ENCODE measurements around the gene ZFY.

Gene ZFY

DNA sequence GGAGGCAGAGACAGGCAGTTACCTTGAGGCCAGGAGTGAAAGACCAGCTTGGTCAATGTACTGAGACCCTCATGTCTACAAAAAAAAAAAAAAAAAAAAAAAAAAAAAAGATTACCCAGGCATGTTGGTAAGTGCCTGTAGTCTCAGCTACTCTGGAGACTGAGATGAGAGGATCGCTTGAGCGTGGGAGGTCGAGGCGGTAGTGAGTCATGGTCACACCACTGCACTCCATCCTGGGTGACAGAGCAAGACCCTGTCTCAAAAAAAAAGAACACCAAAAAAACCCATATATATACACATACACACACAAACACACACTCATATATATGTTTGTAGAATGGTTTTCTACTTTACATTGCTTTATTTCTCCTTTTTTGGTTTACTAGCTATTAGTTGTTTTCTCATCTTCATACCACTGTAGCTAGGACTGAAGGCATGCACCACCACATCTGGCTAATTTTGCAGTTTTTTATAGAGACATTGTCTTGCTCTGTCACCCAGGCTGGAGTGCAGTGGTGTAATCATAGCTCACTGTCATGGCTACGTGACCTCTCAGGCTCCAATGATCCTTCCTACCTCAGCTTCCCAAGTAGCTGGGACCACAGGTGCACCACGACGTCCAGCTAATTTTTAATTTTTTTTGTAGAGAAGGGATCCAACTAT lies 14.5 kb downstream of the ZFY start:
- POLR2A ChIA-PET = no interaction called here

DNA sequence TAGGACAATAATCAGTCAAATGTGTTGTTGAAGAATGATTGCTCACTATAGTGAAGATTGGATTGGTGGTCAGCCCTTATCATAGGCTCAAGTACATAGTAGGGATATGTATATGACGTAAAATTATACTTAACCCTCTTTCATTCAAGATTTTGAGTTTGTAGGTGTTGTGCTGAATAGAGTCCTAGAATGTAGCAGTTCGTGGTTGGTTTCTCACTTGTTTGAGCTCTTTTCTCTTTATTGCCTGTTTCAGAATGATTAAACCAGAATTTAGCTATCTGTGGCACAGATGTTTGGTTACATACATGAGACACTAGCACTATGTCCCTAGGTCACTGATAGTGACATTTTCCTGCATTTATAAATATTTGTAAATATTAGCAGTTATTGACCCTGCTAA lies 15.5 kb downstream of the ZFY start:
- DNase-seq (ENCODE audit: low read depth, low spot score) = no peak
- H3K4me3 ChIP-seq (ENCODE audit: low read depth, low read length) = no peak overlapping the region
- CTCF ChIA-PET = interaction anchor here (0.9 kb wide), 1 partner anchor 14 kb away, joined by 4 read pairs; no protein-coding TSS in a partner anchor
- POLR2A ChIA-PET = no interaction called here
- TF ChIP-seq, protein P1, sequence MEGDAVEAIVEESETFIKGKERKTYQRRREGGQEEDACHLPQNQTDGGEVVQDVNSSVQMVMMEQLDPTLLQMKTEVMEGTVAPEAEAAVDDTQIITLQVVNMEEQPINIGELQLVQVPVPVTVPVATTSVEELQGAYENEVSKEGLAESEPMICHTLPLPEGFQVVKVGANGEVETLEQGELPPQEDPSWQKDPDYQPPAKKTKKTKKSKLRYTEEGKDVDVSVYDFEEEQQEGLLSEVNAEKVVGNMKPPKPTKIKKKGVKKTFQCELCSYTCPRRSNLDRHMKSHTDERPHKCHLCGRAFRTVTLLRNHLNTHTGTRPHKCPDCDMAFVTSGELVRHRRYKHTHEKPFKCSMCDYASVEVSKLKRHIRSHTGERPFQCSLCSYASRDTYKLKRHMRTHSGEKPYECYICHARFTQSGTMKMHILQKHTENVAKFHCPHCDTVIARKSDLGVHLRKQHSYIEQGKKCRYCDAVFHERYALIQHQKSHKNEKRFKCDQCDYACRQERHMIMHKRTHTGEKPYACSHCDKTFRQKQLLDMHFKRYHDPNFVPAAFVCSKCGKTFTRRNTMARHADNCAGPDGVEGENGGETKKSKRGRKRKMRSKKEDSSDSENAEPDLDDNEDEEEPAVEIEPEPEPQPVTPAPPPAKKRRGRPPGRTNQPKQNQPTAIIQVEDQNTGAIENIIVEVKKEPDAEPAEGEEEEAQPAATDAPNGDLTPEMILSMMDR (IDR thresholded peaks at IDR 0.05; ENCODE audit: insufficient read depth, low read length, missing control alignments) = no peak

More for the DNA sequence above, 14.5 kb downstream of the ZFY start:
- no peak overlapping the region for H3K4me3 ChIP-seq (ENCODE audit: low read depth, low read length)
- DNase-seq (ENCODE audit: low read depth, low spot score) = no peak
- CTCF ChIA-PET = interaction anchor here (0.9 kb wide), 1 partner anchor 13 kb away, joined by 4 read pairs; no protein-coding TSS in a partner anchor
- TF ChIP-seq, protein P1 (IDR thresholded peaks at IDR 0.05; ENCODE audit: insufficient read depth, low read length, missing control alignments) = no peak

DNA sequence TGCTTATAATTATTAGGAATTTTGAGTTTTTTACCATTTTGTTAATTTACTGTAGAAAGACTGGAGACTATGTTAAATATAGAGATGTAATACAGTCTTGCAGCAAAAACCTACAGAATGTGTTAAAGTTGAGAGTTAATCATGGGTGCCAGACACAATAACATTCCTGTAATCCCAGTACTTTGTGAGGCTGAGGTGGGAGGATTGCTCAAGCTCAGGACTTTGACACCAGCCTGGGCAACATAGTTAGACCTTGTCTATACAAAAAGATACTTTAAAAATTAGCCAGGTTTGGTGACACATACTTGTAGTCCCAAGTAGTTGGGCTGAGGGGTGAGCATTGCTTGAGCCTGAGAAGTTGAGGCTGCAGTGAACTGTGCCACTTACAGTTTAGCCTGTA lies 17.7 kb downstream of the ZFY start:
- TF ChIP-seq, protein P1 (IDR thresholded peaks at IDR 0.05; ENCODE audit: insufficient read depth, low read length, missing control alignments) = no peak
- H3K4me3 ChIP-seq (ENCODE audit: low read depth, low read length) = no peak overlapping the region
- ChIA-PET POLR2A (no interaction called here), CTCF (no interaction called here)
- no peak for DNase-seq (ENCODE audit: low read depth, low spot score)

DNA sequence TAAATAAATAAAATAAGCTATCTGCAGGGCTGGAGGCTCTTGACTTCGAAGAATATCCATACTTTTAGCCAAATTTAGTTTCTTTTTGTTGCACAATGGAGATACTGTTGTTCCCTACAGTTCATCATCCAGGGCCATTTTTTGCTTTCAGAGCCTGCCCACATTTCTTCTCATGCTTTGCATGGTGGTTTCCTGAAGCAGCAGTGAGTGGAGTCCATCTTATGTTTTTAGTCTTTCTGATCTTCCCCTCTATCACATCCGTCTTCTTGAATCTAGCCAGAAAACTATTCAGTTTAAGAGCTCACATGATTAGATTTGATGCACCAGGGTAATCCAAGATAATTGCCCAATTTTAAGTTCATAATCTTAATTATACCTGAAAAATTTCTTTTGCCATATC lies 19.6 kb downstream of the ZFY start:
- DNase-seq (ENCODE audit: low read depth, low spot score) = no peak
- TF ChIP-seq, protein P1 (IDR thresholded peaks at IDR 0.05; ENCODE audit: insufficient read depth, low read length, missing control alignments) = no peak
- CTCF ChIA-PET = no interaction called here
- no peak overlapping the region for H3K4me3 ChIP-seq (ENCODE audit: low read depth, low read length)
- POLR2A ChIA-PET = no interaction called here

DNA sequence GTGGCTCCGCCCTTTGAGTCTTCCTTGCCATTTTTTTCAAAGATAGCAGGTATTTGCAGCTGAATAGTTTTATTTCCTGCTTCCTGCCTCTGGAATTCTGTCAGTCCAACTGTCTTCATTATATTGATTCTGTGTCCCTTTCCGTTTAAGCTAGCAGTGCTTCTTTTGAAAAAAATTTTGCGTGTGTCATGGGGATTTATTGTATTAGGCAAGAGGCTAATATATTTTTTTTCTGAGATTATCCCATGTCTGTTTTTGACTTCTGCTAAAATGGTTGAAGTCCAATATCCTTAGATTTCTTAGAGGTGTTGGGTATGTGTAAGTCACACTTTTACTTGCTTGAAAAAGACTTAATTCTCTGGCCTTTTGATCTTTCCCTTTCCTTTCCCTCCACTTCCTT lies 20.4 kb downstream of the ZFY start:
- POLR2A ChIA-PET = no interaction called here
- H3K4me3 ChIP-seq (ENCODE audit: low read depth, low read length) = no peak overlapping the region
- TF ChIP-seq, protein P1 (IDR thresholded peaks at IDR 0.05; ENCODE audit: insufficient read depth, low read length, missing control alignments) = no peak
- no peak for DNase-seq (ENCODE audit: low read depth, low spot score)
- CTCF ChIA-PET = no interaction called here

DNA sequence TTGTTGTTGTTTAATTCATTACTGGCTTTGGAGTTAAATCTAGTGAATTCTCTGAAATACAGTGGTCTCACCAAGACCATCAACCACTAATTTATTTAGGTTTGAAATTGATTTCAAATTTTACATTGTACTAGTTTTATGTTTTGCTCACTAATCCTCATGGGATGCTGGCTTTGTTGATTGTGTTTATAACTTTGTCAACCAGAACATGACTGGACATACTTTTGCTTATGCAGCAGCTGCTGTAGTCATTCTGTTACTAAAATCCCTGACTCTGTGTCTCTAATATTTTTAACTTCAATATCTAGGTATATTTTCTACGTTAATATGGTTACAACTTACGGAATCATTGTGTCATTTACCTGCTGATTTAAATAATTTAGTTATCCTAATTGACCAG lies 26.9 kb downstream of the ZFY start:
- ChIA-PET CTCF (interaction anchor here (1.2 kb wide), 1 partner anchor 25 kb away, joined by 7 read pairs; no protein-coding TSS in a partner anchor), POLR2A (no interaction called here)
- no peak overlapping the region for H3K4me3 ChIP-seq (ENCODE audit: low read depth, low read length)
- TF ChIP-seq, protein P1 (IDR thresholded peaks at IDR 0.05; ENCODE audit: insufficient read depth, low read length, missing control alignments) = no peak
- DNase-seq (ENCODE audit: low read depth, low spot score) = no peak
